GM12873 (cell line): Measurements from ENCODE around the gene MKNK1.

Experiments
- CTCF ChIP-seq: IDR thresholded peaks from 2 replicates; pipeline ENCODE4 v1.5.1; 2012; ENCODE audit warnings: low read depth, mild to moderate bottlenecking, moderate library complexity, low read length, control low read depth; ENCODE audit not compliant: insufficient read depth; ENCODE audit errors: missing control alignments

The MKNK1 gene

GRCh38 chr1:46523496-46524353, 80.3 kb downstream of the MKNK1 start:
- TF ChIP-seq CTCF = no peak

GRCh38 chr1:46522969-46523320, 81.1 kb downstream of the MKNK1 start:
- no peak for TF ChIP-seq CTCF

- TF ChIP-seq CTCF = no peak
Observed at GRCh38 chr1:46522184-46522968, 81.7 kb downstream of the MKNK1 start.

- TF ChIP-seq CTCF = no peak
Observed at GRCh38 chr1:46521414-46521813, 82.7 kb downstream of the MKNK1 start.

GRCh38 chr1:46520063-46520911, 83.8 kb downstream of the MKNK1 start:
- TF ChIP-seq CTCF = no peak

- TF ChIP-seq CTCF = no peak
Observed at GRCh38 chr1:46519209-46519608, 84.9 kb downstream of the MKNK1 start.
